ENCODE data around the gene ATP10B. TPM values are rescaled to one million over a fixed set of nuclear protein-coding genes. Genes with fewer than 3 reads are reported as not detected.
"Not testable (repeated sequence)": the region's sequence is repeated elsewhere in the genome, so short reads cannot be mapped to it uniquely, and the experiment has no call there.

The ATP10B gene
- total RNA-seq, 1 donor from 2014 or later, result not detected

DNA sequence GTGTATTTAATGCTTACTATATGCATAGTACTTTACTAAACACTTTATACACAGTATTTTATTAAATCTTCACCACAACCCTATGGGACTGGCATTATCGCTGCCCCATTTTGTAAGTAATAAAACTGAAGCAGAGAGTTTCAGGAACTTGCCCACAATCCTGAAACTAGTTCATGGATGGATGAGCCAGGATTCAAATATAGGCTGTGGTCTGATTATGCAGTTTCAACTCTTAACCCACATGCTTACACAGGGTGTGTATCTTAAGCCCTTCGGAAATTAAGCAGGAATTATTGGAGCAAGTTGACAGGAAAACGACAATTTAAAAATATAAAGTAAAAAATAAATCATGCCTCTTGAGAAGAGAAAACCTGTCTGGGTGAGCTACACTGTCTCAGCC lies 109.0 kb downstream of the ATP10B start:
- Mint-ChIP-seq H3K27ac (ENCODE audit: unreplicated experiment) (no peak overlapping the region), H3K4me1 (ENCODE audit: low read depth) (no peaks in the 10 kb centered on the region), H3K9me3 (ENCODE audit: low read depth) (no peaks in the 10 kb centered on the region)

DNA sequence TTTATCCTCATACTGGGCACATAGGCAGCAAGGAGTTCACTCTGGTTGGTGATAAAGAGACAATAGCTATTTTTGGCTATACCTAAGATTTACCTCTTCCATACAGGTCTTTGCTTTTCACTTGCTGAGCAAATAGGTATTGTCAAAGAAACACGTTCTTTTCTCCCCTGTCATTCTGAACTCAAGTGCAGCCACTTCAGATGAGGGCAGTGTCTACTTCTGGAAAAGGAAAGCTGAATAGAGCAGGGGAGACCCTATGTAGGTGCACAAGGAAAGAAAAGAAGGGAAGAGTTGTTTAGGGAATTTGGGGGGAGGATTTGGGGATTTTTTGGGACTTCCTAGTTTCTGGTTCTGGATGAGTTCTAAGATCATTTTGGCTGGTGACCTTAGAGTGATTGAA lies 109.6 kb downstream of the ATP10B start:
- H3K4me3 Mint-ChIP-seq (ENCODE audit: unreplicated experiment), result no peak overlapping the region
- no peaks in the 10 kb centered on the region for H3K36me3 Mint-ChIP-seq (ENCODE audit: low read depth)
- H3K27me3 Mint-ChIP-seq (ENCODE audit: low read depth), result peaks cover 9% of the 10 kb centered on the region
- H3K4me1 Mint-ChIP-seq (ENCODE audit: low read depth), result no peaks in the 10 kb centered on the region
- TF ChIP-seq, protein P1, sequence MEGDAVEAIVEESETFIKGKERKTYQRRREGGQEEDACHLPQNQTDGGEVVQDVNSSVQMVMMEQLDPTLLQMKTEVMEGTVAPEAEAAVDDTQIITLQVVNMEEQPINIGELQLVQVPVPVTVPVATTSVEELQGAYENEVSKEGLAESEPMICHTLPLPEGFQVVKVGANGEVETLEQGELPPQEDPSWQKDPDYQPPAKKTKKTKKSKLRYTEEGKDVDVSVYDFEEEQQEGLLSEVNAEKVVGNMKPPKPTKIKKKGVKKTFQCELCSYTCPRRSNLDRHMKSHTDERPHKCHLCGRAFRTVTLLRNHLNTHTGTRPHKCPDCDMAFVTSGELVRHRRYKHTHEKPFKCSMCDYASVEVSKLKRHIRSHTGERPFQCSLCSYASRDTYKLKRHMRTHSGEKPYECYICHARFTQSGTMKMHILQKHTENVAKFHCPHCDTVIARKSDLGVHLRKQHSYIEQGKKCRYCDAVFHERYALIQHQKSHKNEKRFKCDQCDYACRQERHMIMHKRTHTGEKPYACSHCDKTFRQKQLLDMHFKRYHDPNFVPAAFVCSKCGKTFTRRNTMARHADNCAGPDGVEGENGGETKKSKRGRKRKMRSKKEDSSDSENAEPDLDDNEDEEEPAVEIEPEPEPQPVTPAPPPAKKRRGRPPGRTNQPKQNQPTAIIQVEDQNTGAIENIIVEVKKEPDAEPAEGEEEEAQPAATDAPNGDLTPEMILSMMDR (IDR thresholded peaks at IDR 0.05), result no peak
- no peak for DNase-seq (ENCODE audit: low spot score)
- H3K27ac Mint-ChIP-seq (ENCODE audit: unreplicated experiment), result no peak overlapping the region
- no peaks in the 10 kb centered on the region for H3K9me3 Mint-ChIP-seq (ENCODE audit: low read depth)

More for the DNA sequence above, 109.0 kb downstream of the ATP10B start:
- Mint-ChIP-seq H3K27me3 (ENCODE audit: low read depth) (peaks cover 9% of the 10 kb centered on the region), H3K36me3 (ENCODE audit: low read depth) (no peaks in the 10 kb centered on the region), H3K4me3 (ENCODE audit: unreplicated experiment) (no peak overlapping the region)
- no peak for DNase-seq (ENCODE audit: low spot score)
- TF ChIP-seq, protein P1 (IDR thresholded peaks at IDR 0.05), result no peak

DNA sequence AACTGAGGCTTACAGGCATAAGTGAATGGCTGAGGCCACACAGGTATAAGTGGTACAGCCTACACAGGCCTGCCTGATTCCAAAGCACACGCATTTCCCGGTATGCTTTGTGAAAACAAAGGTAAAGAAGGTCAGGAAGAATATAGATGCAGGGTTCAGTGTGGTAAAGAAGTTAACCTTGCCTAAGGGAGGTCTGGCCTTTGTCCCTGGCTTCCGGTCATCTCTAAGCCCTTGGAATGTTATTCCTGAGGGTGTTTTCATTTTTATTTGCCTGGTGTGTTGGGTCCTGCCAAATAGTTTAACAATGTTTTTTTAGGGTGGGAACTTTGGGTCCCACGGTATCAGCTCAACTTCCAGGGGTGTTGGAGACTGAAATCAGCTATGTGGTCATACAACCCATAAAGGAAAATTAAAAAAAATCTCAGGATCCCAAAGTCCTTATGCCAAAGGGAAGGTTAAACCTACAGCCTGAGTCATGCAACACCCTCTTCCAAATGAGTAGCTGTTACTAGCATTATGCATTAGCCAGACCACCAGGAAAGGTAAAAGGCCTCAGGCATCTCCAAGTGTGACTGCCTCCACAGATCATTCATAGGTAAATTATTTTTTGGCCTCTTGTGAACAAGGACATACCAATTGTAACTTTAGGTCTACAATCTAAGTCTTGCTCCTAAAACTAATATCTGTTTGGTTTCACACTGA lies 124.6 kb downstream of the ATP10B start:
- H3K27me3 Mint-ChIP-seq (ENCODE audit: low read depth), result no peaks in the 10 kb centered on the region
- TF ChIP-seq, protein P1 (IDR thresholded peaks at IDR 0.05), result no peak
- H3K9me3 Mint-ChIP-seq (ENCODE audit: low read depth), result peaks cover 8% of the 10 kb centered on the region
- H3K27ac Mint-ChIP-seq (ENCODE audit: unreplicated experiment), result no peak overlapping the region
- H3K4me3 Mint-ChIP-seq (ENCODE audit: unreplicated experiment), result no peak overlapping the region
- DNase-seq (ENCODE audit: low spot score), result no peak
- H3K4me1 Mint-ChIP-seq (ENCODE audit: low read depth), result no peaks in the 10 kb centered on the region
- H3K36me3 Mint-ChIP-seq (ENCODE audit: low read depth), result no peaks in the 10 kb centered on the region

DNA sequence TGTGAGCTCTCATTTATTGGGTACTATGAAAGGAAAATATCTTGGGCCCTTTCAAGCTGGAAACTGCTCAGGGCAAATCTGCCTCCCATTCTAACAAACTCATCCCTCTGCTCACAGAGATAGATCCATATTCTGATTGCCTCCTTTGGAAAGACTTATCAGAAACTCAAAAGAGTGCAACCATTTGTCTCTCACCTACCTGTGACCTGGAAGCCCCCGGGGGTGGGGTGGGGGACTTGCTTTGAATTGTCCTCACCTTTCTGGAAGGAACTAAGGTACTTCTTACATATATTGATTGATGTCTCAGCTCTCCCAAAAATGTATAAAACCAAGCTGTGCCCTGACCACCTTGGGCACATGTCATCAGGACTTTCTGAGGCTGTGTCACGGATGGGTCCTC lies 125.3 kb downstream of the ATP10B start:
- Mint-ChIP-seq H3K36me3 (ENCODE audit: low read depth) (no peaks in the 10 kb centered on the region), H3K27me3 (ENCODE audit: low read depth) (no peaks in the 10 kb centered on the region), H3K27ac (ENCODE audit: unreplicated experiment) (no peak overlapping the region), H3K9me3 (ENCODE audit: low read depth) (peaks cover 3% of the 10 kb centered on the region), H3K4me3 (ENCODE audit: unreplicated experiment) (no peak overlapping the region), H3K4me1 (ENCODE audit: low read depth) (no peaks in the 10 kb centered on the region)
- TF ChIP-seq, protein P1 (IDR thresholded peaks at IDR 0.05), result no peak
- DNase-seq (ENCODE audit: low spot score), result no peak

DNA sequence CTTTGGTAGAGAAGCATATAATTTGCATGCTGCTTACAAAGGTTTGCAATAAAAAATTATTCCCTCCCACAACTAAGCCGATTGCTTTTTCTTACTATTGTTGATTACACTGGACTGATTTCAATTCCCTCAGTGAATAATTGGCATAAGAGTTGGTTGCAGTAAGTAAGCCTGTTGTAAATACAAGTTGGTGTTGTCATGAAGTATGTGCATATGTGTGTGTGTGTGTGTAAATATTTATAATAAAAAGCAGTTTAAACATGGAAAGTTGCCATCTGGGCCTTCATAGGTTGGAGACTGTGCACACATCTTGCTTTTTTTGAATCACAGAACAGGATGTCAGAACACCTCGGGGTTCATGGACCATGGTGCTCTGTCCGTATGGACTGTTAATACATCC lies 131.2 kb downstream of the ATP10B start:
- no peak overlapping the region for H3K27ac Mint-ChIP-seq (ENCODE audit: unreplicated experiment)
- no peaks in the 10 kb centered on the region for H3K4me1 Mint-ChIP-seq (ENCODE audit: low read depth)
- H3K27me3 Mint-ChIP-seq (ENCODE audit: low read depth), result peaks cover 3% of the 10 kb centered on the region
- TF ChIP-seq, protein P1 (IDR thresholded peaks at IDR 0.05), result no peak
- DNase-seq (ENCODE audit: low spot score), result no peak
- no peaks in the 10 kb centered on the region for H3K36me3 Mint-ChIP-seq (ENCODE audit: low read depth)
- no peak overlapping the region for H3K4me3 Mint-ChIP-seq (ENCODE audit: unreplicated experiment)
- H3K9me3 Mint-ChIP-seq (ENCODE audit: low read depth), result no peaks in the 10 kb centered on the region

DNA sequence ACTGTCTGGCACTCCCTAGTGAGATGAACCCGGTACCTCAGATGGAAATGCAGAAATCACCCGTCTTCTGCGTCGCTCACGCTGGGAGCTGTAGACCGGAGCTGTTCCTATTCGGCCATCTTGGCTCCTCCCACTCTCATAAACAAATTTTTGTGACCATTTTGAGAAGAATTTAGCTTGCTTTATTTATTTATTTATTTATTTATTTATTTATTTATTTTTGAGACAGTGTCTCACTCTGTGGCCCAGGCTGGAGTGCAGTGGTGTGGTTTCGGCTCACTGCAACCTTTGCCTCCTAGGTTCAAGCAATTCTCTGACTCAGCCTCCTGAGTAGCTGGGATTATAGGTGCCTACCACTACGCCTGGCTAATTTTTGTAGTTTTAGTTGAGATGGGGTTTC lies 136.5 kb downstream of the ATP10B start:
- H3K27ac Mint-ChIP-seq (ENCODE audit: unreplicated experiment); H3K36me3 Mint-ChIP-seq (ENCODE audit: low read depth); H3K4me1 Mint-ChIP-seq (ENCODE audit: low read depth); H3K27me3 Mint-ChIP-seq (ENCODE audit: low read depth); DNase-seq (ENCODE audit: low spot score); H3K9me3 Mint-ChIP-seq (ENCODE audit: low read depth); H3K4me3 Mint-ChIP-seq (ENCODE audit: unreplicated experiment): not testable (repeated sequence)

Measured in chondrocyte (in vitro differentiated cells).